ENCODE results near the gene CYB5D1. TPM values are rescaled to one million over a fixed set of nuclear protein-coding genes. Genes with fewer than 3 reads are reported as not detected.

Gene CYB5D1
- polyA plus RNA-seq, 1 donor from 2014 or later = 30.4 TPM

GRCh38 chr17:7849751-7850504 is 7.9 kb upstream of the CYB5D1 start:
- no peak for TF ChIP-seq SMC3 (conservative IDR thresholded peaks at IDR 0.05; ENCODE audit: poor library complexity)
- no peak for TF ChIP-seq RAD21 (conservative IDR thresholded peaks at IDR 0.05)
- no peak for TF ChIP-seq POLR2AphosphoS5 (IDR thresholded peaks at IDR 0.05)
- no peak for TF ChIP-seq MXI1 (conservative IDR thresholded peaks at IDR 0.05; ENCODE audit: poor library complexity, severe bottlenecking)
- no peak for TF ChIP-seq REST (IDR thresholded peaks at IDR 0.05; ENCODE audit: borderline replicate concordance)
- no peak for TF ChIP-seq EP300 (conservative IDR thresholded peaks at IDR 0.05; ENCODE audit: poor library complexity, severe bottlenecking)
- TF ChIP-seq CTCF (IDR thresholded peaks at IDR 0.05; ENCODE audit: poor library complexity, severe bottlenecking) = no peak
- TF ChIP-seq TAF1 (IDR thresholded peaks at IDR 0.05; ENCODE audit: low read depth) = no peak
- TF ChIP-seq EZH2 (IDR thresholded peaks at IDR 0.05; ENCODE audit: borderline replicate concordance, insufficient read depth, low read length, poor library complexity, severe bottlenecking) = no peak
- Histone ChIP-seq H3K9ac (ENCODE audit: low read length) (no peak overlapping the region), H3K4me2 (ENCODE audit: low read length) (no peak overlapping the region), H3F3A (ENCODE audit: insufficient read depth, low read length, poor library complexity, severe bottlenecking) (peaks cover 11% of the 10 kb centered on the region), H3K27ac (ENCODE audit: low read length) (no peak overlapping the region), H3K79me2 (replicated peaks; ENCODE audit: insufficient read depth, low read length) (peaks cover 18% of the 10 kb centered on the region), H3K9me3 (ENCODE audit: low read length) (no peaks in the 10 kb centered on the region), H4K20me1 (ENCODE audit: insufficient read depth) (peaks cover 62% of the 10 kb centered on the region), H3K27me3 (ENCODE audit: insufficient read depth, low read depth, low read length) (no peaks in the 10 kb centered on the region), H3K4me3 (ENCODE audit: low read length) (no peak overlapping the region), H3K36me3 (ENCODE audit: insufficient read depth, low read length) (peaks cover 8% of the 10 kb centered on the region), H3K9me2 (ENCODE audit: insufficient read depth, low read length) (no peaks in the 10 kb centered on the region), H2AFZ (ENCODE audit: low read depth, low read length) (no peak overlapping the region)

GRCh38 chr17:7850701-7851437 is 6.9 kb upstream of the CYB5D1 start:
- H3K9me2 ChIP-seq (ENCODE audit: insufficient read depth, low read length) = no peaks in the 10 kb centered on the region
- H3K4me3 ChIP-seq (ENCODE audit: low read length) = peak overlapping the region; percentile 38
- H3K4me2 ChIP-seq (ENCODE audit: low read length) = no peak overlapping the region
- no peak for TF ChIP-seq TAF1 (IDR thresholded peaks at IDR 0.05; ENCODE audit: low read depth)
- no peak for TF ChIP-seq EP300 (conservative IDR thresholded peaks at IDR 0.05; ENCODE audit: poor library complexity, severe bottlenecking)
- no peak for TF ChIP-seq REST (IDR thresholded peaks at IDR 0.05; ENCODE audit: borderline replicate concordance)
- no peak for TF ChIP-seq SMC3 (conservative IDR thresholded peaks at IDR 0.05; ENCODE audit: poor library complexity)
- no peak for TF ChIP-seq RAD21 (conservative IDR thresholded peaks at IDR 0.05)
- TF ChIP-seq POLR2AphosphoS5 (IDR thresholded peaks at IDR 0.05) = no peak
- TF ChIP-seq CTCF (IDR thresholded peaks at IDR 0.05; ENCODE audit: poor library complexity, severe bottlenecking) = no peak
- TF ChIP-seq MXI1 (conservative IDR thresholded peaks at IDR 0.05; ENCODE audit: poor library complexity, severe bottlenecking) = no peak
- no peak for TF ChIP-seq EZH2 (IDR thresholded peaks at IDR 0.05; ENCODE audit: borderline replicate concordance, insufficient read depth, low read length, poor library complexity, severe bottlenecking)
- H3K9ac ChIP-seq (ENCODE audit: low read length) = no peak overlapping the region
- H3K79me2 ChIP-seq (replicated peaks; ENCODE audit: insufficient read depth, low read length) = peaks cover 8% of the 10 kb centered on the region
- peak overlapping the region; percentile 10 for H3K27ac ChIP-seq (ENCODE audit: low read length)
- peaks cover 53% of the 10 kb centered on the region for H4K20me1 ChIP-seq (ENCODE audit: insufficient read depth)
- H3F3A ChIP-seq (ENCODE audit: insufficient read depth, low read length, poor library complexity, severe bottlenecking) = peaks cover 11% of the 10 kb centered on the region
- no peak overlapping the region for H2AFZ ChIP-seq (ENCODE audit: low read depth, low read length)
- peaks cover 8% of the 10 kb centered on the region for H3K36me3 ChIP-seq (ENCODE audit: insufficient read depth, low read length)
- no peaks in the 10 kb centered on the region for H3K9me3 ChIP-seq (ENCODE audit: low read length)
- H3K27me3 ChIP-seq (ENCODE audit: insufficient read depth, low read depth, low read length) = no peaks in the 10 kb centered on the region

Data from neural cell (in vitro differentiated cells).